CD14-positive monocyte (primary cell): ENCODE data around the gene CALML4. TPM values are rescaled to one million over a fixed set of nuclear protein-coding genes. Genes with fewer than 3 reads are reported as not detected.

Experiments used
- DNase-seq, 3 donors: peaks; one replicate each; pipeline ENCODE4 v3.0.0-alpha.2; 2011 to 2022
- H2AFZ ChIP-seq: 2 replicates; pipeline ENCODE4 v1.6.0; 2012; ENCODE audit warnings: mild to moderate bottlenecking, low read depth, low read length, inconsistent platforms; ENCODE audit not compliant: insufficient read depth, poor library complexity, severe bottlenecking
- H3K27ac ChIP-seq, 2 donors: 1 replicate in 1 of 2; 2 replicates in 1 of 2; pipeline ENCODE4 v1.5.1; 2012 to 2013; ENCODE audit warnings: low read length in 2 of 2, control low read depth in 1 of 2, inconsistent platforms in 1 of 2, low read depth in 1 of 2, mild to moderate bottlenecking in 1 of 2
- H3K27me3 ChIP-seq, 2 donors: one replicate each; pipeline versions ENCODE4 v1.6.0 to v1.6.1; 2011 to 2013; ENCODE audit warnings: low read length in 2 of 2; ENCODE audit not compliant: control insufficient read depth in 2 of 2, insufficient read depth in 2 of 2
- H3K36me3 ChIP-seq, 2 donors: replicated peaks in 1 of 2; 1 replicate in 1 of 2; 2 replicates in 1 of 2; pipeline versions ENCODE4 v1.5.1 to v1.6.1; 2012 to 2013; ENCODE audit warnings: low read length in 2 of 2, control low read depth in 1 of 2, inconsistent platforms in 1 of 2, mild to moderate bottlenecking in 1 of 2; ENCODE audit not compliant: insufficient read depth in 2 of 2, control insufficient read depth in 1 of 2
- H3K4me1 ChIP-seq, 2 donors: 1 replicate in 1 of 2; 2 replicates in 1 of 2; pipeline versions ENCODE4 v1.5.1 to v1.6.1; 2012 to 2013; ENCODE audit warnings: low read length in 2 of 2, control low read depth in 1 of 2, inconsistent platforms in 1 of 2, mild to moderate bottlenecking in 1 of 2, moderate library complexity in 1 of 2; ENCODE audit not compliant: insufficient read depth in 2 of 2, control insufficient read depth in 1 of 2
- H3K4me2 ChIP-seq: replicated peaks from 2 replicates; pipeline ENCODE3; 2012; ENCODE audit warnings: low read length, moderate library complexity, mild to moderate bottlenecking; ENCODE audit not compliant: poor library complexity, severe bottlenecking; ENCODE audit errors: extremely low read depth
- H3K4me3 ChIP-seq, 3 experiments: fragments of 200-600 bp in 1 of 3; sonication (generic) in 1 of 3; replicated peaks in 1 of 3; 1 replicate in 2 of 3; 2 replicates in 1 of 3; pipeline ENCODE4 v1.5.1; 2011 to 2013; ENCODE audit warnings: low read length in 3 of 3, mild to moderate bottlenecking in 3 of 3, control low read depth in 2 of 3, low read depth in 2 of 3, inconsistent platforms in 1 of 3, moderate library complexity in 1 of 3
- H3K79me2 ChIP-seq: 2 replicates; pipeline ENCODE4 v1.6.0; 2012; ENCODE audit warnings: mild to moderate bottlenecking, control low read depth, inconsistent platforms, low read length, moderate library complexity; ENCODE audit not compliant: insufficient read depth
- H3K9ac ChIP-seq: 2 replicates; pipeline ENCODE4 v1.6.0; 2017; ENCODE audit warnings: low read length, mild to moderate bottlenecking; ENCODE audit not compliant: insufficient read depth, poor library complexity, severe bottlenecking
- H3K9me3 ChIP-seq, 2 donors: replicated peaks in 1 of 2; 1 replicate in 1 of 2; 2 replicates in 1 of 2; pipeline versions ENCODE4 v1.5.1 to v1.6.1; 2012 to 2013; ENCODE audit warnings: low read length in 2 of 2, control low read depth in 1 of 2; ENCODE audit not compliant: control insufficient read depth in 1 of 2, insufficient read depth in 1 of 2
- H4K20me1 ChIP-seq: 2 replicates; pipeline ENCODE4 v1.6.0; 2012; ENCODE audit warnings: mild to moderate bottlenecking, low read length, control low read depth, moderate library complexity; ENCODE audit not compliant: insufficient read depth
- H3K27ac Mint-ChIP-seq, 7 donors: one replicate each; pipeline ENCODE4 v1.8.0; 2020; ENCODE audit warnings: mild to moderate bottlenecking in 7 of 7, mixed read lengths in 7 of 7, moderate library complexity in 6 of 7, inconsistent platforms in 2 of 7
- H3K27me3 Mint-ChIP-seq, 3 donors: one replicate each; pipeline ENCODE4 v1.8.0; 2021 to 2022; ENCODE audit warnings: low read depth in 3 of 3, mild to moderate bottlenecking in 3 of 3, mixed read lengths in 3 of 3, moderate library complexity in 3 of 3, inconsistent platforms in 1 of 3
- H3K36me3 Mint-ChIP-seq, 2 donors: one replicate each; pipeline ENCODE4 v1.8.0; 2020; ENCODE audit warnings: mixed read lengths in 2 of 2, inconsistent platforms in 1 of 2, mild to moderate bottlenecking in 1 of 2
- H3K4me1 Mint-ChIP-seq: one replicate; pipeline ENCODE4 v1.8.0; 2020; ENCODE audit warnings: mild to moderate bottlenecking, mixed read lengths
- H3K4me3 Mint-ChIP-seq, 2 donors: one replicate each; pipeline ENCODE4 v1.8.0; 2020; ENCODE audit warnings: mild to moderate bottlenecking in 2 of 2, mixed read lengths in 2 of 2, moderate library complexity in 1 of 2
- H3K9me3 Mint-ChIP-seq, 7 donors: one replicate each; pipeline ENCODE4 v1.8.0; 2020 to 2022; ENCODE audit warnings: mixed read lengths in 7 of 7, mild to moderate bottlenecking in 6 of 7, moderate library complexity in 6 of 7, inconsistent platforms in 2 of 7
- WGBS: methylation state at CpG from one replicate; pipeline ENCODE4 v1.1.5; 2013; ENCODE audit warnings: missing lambda C conversion rate; ENCODE audit not compliant: insufficient coverage; 5-methylcytosine and 5-hydroxymethylcytosine counted together
- intact Hi-C, 2 donors: fragments of 100-400 bp; cut with micrococcal nuclease; formaldehyde crosslinking; loops; one replicate each; pipeline versions ENCODE4 v1.15.0 to v1.15.1; 2023
- polyA plus RNA-seq, 3 donors: library from polyadenylated mRNA; depleted of rRNA in 1 of 3; unstranded in 2 of 3; stranded (reverse) in 1 of 3; fragments of 300-500 nt in 2 of 3; fragments of >200 nt in 1 of 3; fragmentation: Illumina TruSeq in 2 of 3; gene quantifications; 1 replicate in 2 of 3; 2 replicates in 1 of 3; pipeline ENCODE4 v1.2.3, GENCODE V29; 2012 to 2021
- TF ChIP-seq, protein P1 (sequence below): fragments of 200-600 bp; IDR thresholded peaks from one replicate; pipeline ENCODE4 v1.8.0; 2022; ENCODE audit warnings: antibody characterized with exemption, mild to moderate bottlenecking

CALML4 gene
- polyA plus RNA-seq, 3 donors: 24.3 to 44.5 (median 38.8) TPM

DNA sequence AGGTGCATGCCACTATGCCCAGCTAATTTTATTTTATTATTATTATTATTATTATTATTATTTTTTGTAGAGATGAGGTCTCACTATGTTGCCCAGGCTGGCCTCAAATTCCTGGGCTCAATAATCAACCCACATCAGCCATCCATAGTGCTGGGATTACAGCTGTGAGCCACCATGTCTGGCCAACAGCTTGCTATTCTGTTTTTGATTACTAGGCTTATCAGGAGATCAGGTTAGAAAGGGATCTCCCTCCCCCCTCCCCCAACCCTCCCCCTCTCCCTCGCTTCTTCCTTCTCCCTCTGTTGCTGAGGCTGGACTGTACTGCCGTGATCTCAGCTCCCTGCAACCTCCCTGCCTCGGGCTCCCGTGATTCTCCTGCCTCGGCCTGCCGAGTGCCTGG is 15.8 kb upstream of the CALML4 start:
- intact Hi-C loops: loop anchor here in 1 of 2 donors (10.0 kb wide), 1 partner anchor 166 kb away; the partner anchor contains the start of gene PIAS1
- no peak overlapping the region for H3K4me3 Mint-ChIP-seq
- Histone ChIP-seq H3K9ac (no peak overlapping the region), H3K4me3 (no peak overlapping the region), H3K79me2 (peaks cover 74% of the 10 kb centered on the region), H3K27me3 (no peaks in the 10 kb centered on the region), H2AFZ (no peak overlapping the region), H3K9me3 (no peaks in the 10 kb centered on the region), H4K20me1 (peaks cover 47% of the 10 kb centered on the region), H3K4me2 (no peak overlapping the region), H3K27ac (no peak overlapping the region), H3K36me3 (peaks cover 0 to 32% of the 10 kb centered on the region in 2 donors), H3K4me1 (peaks cover 0 to 3% of the 10 kb centered on the region in 2 donors)
- no peaks in the 10 kb centered on the region for H3K9me3 Mint-ChIP-seq
- TF ChIP-seq, protein P1, sequence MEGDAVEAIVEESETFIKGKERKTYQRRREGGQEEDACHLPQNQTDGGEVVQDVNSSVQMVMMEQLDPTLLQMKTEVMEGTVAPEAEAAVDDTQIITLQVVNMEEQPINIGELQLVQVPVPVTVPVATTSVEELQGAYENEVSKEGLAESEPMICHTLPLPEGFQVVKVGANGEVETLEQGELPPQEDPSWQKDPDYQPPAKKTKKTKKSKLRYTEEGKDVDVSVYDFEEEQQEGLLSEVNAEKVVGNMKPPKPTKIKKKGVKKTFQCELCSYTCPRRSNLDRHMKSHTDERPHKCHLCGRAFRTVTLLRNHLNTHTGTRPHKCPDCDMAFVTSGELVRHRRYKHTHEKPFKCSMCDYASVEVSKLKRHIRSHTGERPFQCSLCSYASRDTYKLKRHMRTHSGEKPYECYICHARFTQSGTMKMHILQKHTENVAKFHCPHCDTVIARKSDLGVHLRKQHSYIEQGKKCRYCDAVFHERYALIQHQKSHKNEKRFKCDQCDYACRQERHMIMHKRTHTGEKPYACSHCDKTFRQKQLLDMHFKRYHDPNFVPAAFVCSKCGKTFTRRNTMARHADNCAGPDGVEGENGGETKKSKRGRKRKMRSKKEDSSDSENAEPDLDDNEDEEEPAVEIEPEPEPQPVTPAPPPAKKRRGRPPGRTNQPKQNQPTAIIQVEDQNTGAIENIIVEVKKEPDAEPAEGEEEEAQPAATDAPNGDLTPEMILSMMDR: no peak
- no peak for DNase-seq
- peaks cover 12% of the 10 kb centered on the region for H3K4me1 Mint-ChIP-seq
- H3K27ac Mint-ChIP-seq: no peak overlapping the region
- no CpG with 5 or more reads among the region's 6 CpGs for WGBS
- H3K36me3 Mint-ChIP-seq: peaks cover 0 to 16% of the 10 kb centered on the region in 2 donors
- peaks cover 0 to 1% (median 0%) of the 10 kb centered on the region in 3 donors for H3K27me3 Mint-ChIP-seq

DNA sequence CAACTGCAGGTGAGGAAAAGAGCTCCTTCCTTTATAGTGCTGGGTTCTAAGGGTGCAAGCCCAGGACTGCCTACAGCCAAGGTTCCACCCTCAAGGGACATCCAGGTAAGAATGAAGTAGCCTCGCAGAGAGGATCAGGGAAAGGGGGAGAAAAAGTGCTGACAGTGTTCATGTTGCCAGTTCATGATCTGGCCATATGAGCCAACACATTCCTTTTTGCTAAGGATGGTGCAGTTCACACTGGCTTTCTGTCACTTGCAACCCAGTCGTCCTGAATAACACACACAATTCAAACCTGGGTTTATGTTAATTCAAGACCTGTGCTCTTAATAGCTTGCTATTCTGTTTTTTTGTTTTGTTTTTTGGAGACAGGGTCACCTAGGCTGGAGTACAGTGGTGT is 15.4 kb upstream of the CALML4 start:
- Histone ChIP-seq H2AFZ (no peak overlapping the region), H3K9ac (no peak overlapping the region), H3K79me2 (peaks cover 70% of the 10 kb centered on the region), H3K27me3 (no peaks in the 10 kb centered on the region), H3K4me1 (peaks cover 2 to 5% of the 10 kb centered on the region in 2 donors), H3K4me3 (no peak overlapping the region), H3K27ac (no peak overlapping the region), H3K36me3 (peaks cover 0 to 32% of the 10 kb centered on the region in 2 donors), H3K4me2 (no peak overlapping the region), H4K20me1 (peaks cover 47% of the 10 kb centered on the region), H3K9me3 (no peaks in the 10 kb centered on the region)
- Mint-ChIP-seq H3K27me3 (peaks cover 0 to 1% (median 0%) of the 10 kb centered on the region in 3 donors), H3K36me3 (peaks cover 0 to 16% of the 10 kb centered on the region in 2 donors), H3K4me1 (peaks cover 15% of the 10 kb centered on the region), H3K9me3 (no peaks in the 10 kb centered on the region), H3K4me3 (no peak overlapping the region), H3K27ac (no peak overlapping the region)
- intact Hi-C loops: loop anchor here in 1 of 2 donors (10.0 kb wide), 1 partner anchor 166 kb away; the partner anchor contains the start of gene PIAS1
- no CpG with 5 or more reads among the region's 2 CpGs for WGBS
- TF ChIP-seq, protein P1: no peak
- no peak for DNase-seq
